Measurements from ENCODE around the gene FAM131C.
"Not testable (repeated sequence)": the region's sequence is repeated elsewhere in the genome, so short reads cannot be mapped to it uniquely, and the experiment has no call there.

Gene FAM131C

GRCh38 chr1:16026302-16026701 lies 47.1 kb downstream of the FAM131C start:
- H3K27ac ChIP-seq (ENCODE audit: low read length); H3K27me3 ChIP-seq (ENCODE audit: control insufficient read depth, insufficient read depth, low read length); H3K4me1 ChIP-seq (ENCODE audit: control insufficient read depth, low read depth, low read length); H3K9me3 ChIP-seq (ENCODE audit: control insufficient read depth, low read depth, low read length); H3K36me3 ChIP-seq (ENCODE audit: control insufficient read depth, low read depth, low read length); H3K9ac ChIP-seq (ENCODE audit: low read length): not testable (repeated sequence)
- peak overlapping the region; percentile 50 for H3K4me3 ChIP-seq (ENCODE audit: low read length)

DNA sequence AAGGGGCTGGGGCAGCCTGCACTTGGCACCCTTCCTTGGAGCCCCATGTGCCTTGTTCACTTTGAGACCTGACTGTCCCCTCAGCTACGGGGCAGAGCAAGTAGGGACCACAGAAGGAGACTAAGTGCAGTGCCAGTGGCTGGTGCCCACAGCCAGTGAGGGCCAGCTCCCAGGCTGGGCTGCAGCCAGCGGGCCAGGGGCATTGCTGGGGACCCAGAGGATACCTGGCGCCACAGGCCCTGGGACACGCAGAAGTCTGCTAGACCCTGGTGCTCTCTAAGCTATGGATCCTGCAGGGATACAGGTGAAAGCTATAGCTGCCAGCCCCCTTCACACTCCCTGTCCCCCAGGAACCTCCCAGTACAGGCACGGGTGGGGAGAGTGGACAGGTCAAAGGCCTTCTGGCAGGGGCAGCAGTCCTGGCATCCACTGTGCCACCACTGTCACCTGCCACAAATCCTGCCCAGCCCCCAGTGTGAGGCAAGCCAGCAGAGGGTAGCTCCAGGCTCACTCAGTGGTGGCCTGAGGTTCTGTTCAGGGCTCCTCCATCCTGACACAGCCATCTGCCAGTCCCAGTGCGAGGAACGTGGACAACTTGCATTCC lies 50.3 kb downstream of the FAM131C start:
- H3K9ac ChIP-seq (ENCODE audit: low read length) = no peak overlapping the region
- no peaks in the 10 kb centered on the region for H3K9me3 ChIP-seq (ENCODE audit: control insufficient read depth, low read depth, low read length)
- no peak overlapping the region for H3K27ac ChIP-seq (ENCODE audit: low read length)
- peaks cover 2% of the 10 kb centered on the region for H3K4me1 ChIP-seq (ENCODE audit: control insufficient read depth, low read depth, low read length)
- no peak overlapping the region for H3K4me3 ChIP-seq (ENCODE audit: low read length)
- H3K36me3 ChIP-seq (ENCODE audit: control insufficient read depth, low read depth, low read length) = no peaks in the 10 kb centered on the region
- H3K27me3 ChIP-seq (ENCODE audit: control insufficient read depth, insufficient read depth, low read length) = no peaks in the 10 kb centered on the region

DNA sequence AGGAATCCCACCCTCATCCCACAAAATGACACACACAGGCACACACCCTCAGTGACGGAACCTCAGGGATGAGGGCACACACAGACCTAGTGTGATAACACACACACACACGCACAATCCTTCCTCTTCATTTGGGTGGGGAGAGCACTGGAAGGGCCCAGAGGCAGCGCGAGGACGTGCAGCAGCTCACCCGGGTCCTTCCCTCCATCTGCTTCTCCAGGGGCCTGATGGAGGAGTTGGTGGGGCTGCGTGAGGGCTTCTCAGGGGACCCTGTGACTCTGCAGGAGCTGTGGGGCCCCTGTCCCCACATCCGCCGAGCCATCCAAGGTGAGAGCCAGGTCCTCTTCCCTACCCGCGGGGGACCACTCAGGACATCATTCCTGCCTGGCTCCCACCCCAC lies 51.1 kb downstream of the FAM131C start:
- no peaks in the 10 kb centered on the region for H3K27me3 ChIP-seq (ENCODE audit: control insufficient read depth, insufficient read depth, low read length)
- no peaks in the 10 kb centered on the region for H3K36me3 ChIP-seq (ENCODE audit: control insufficient read depth, low read depth, low read length)
- no peaks in the 10 kb centered on the region for H3K9me3 ChIP-seq (ENCODE audit: control insufficient read depth, low read depth, low read length)
- H3K9ac ChIP-seq (ENCODE audit: low read length) = no peak overlapping the region
- H3K27ac ChIP-seq (ENCODE audit: low read length) = no peak overlapping the region
- no peak overlapping the region for H3K4me3 ChIP-seq (ENCODE audit: low read length)
- peaks cover 3% of the 10 kb centered on the region for H3K4me1 ChIP-seq (ENCODE audit: control insufficient read depth, low read depth, low read length)

DNA sequence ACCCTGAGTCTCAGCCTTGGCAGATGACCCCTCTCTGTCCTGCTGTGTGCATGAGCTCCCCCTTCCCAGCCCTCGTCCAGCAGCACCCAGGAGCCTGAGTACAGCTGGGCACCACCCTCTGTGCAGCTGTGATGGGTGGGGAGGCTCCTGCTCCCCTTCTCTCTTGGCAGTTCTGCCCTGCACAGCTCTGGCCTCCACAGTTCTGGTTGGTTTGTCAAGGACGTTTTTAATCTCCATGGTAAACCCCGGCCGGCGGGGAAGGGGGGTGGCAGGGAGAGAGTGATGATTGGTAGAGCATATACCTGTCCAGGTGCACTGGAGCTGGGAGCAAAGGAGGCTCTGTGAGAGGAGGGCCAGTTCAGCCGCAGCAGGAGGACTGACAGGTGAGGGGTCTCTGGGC lies 51.8 kb downstream of the FAM131C start, which contains the start of gene CLCNKA:
TSS of gene CLCNKA (plus strand) at position 356 of the 400 bp plus-strand sequence. CDS start 584 bp downstream, outside the sequence.
- Histone ChIP-seq H3K4me1 (ENCODE audit: control insufficient read depth, low read depth, low read length) (peaks cover 4% of the 10 kb centered on the region), H3K27ac (ENCODE audit: low read length) (no peak within 1 kb of the TSS), H3K4me3 (ENCODE audit: low read length) (no peak within 1 kb of the TSS)

GRCh38 chr1:16020878-16021277 lies 52.6 kb downstream of the FAM131C start:
- not testable (repeated sequence) for H3K27me3 ChIP-seq (ENCODE audit: control insufficient read depth, insufficient read depth, low read length); H3K27ac ChIP-seq (ENCODE audit: low read length); H3K4me3 ChIP-seq (ENCODE audit: low read length); H3K9ac ChIP-seq (ENCODE audit: low read length); H3K9me3 ChIP-seq (ENCODE audit: control insufficient read depth, low read depth, low read length); H3K36me3 ChIP-seq (ENCODE audit: control insufficient read depth, low read depth, low read length); H3K4me1 ChIP-seq (ENCODE audit: control insufficient read depth, low read depth, low read length)

More for the DNA sequence above, 51.8 kb downstream of the FAM131C start, which contains the start of gene CLCNKA:
- H3K9me3 ChIP-seq (ENCODE audit: control insufficient read depth, low read depth, low read length) = no peaks in the 10 kb centered on the region
- no peaks in the 10 kb centered on the region for H3K27me3 ChIP-seq (ENCODE audit: control insufficient read depth, insufficient read depth, low read length)
- H3K9ac ChIP-seq (ENCODE audit: low read length) = no peak within 1 kb of the TSS
- H3K36me3 ChIP-seq (ENCODE audit: control insufficient read depth, low read depth, low read length) = no peaks in the 10 kb centered on the region

DNA sequence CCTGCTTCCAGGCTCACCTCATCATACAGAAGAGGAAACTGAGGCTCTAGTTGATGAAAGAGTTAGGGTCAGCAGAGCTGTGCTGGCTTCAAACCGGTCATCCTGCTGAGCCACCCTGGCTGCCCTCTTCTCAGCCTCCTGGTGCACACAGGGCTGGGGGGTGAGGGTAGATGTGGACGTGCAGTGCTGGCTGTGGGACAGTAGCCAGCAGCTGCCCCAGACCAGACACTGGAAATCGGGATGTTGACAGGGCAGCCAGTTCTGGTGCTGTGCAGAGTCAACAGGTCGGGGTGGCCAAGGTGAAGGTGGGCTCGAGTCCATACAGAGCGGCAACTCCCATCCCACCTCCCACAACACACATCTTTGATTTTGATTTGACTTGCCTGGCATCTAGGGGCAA lies 53.1 kb downstream of the FAM131C start:
- no peak overlapping the region for H3K9ac ChIP-seq (ENCODE audit: low read length)

GRCh38 chr1:16019644-16020277 lies 53.7 kb downstream of the FAM131C start:
- H3K4me1 ChIP-seq (ENCODE audit: control insufficient read depth, low read depth, low read length) = peaks cover 4% of the 10 kb centered on the region
- H3K27ac ChIP-seq (ENCODE audit: low read length) = no peak overlapping the region
- H3K9ac ChIP-seq (ENCODE audit: low read length) = no peak overlapping the region
- H3K9me3 ChIP-seq (ENCODE audit: control insufficient read depth, low read depth, low read length) = no peaks in the 10 kb centered on the region
- H3K4me3 ChIP-seq (ENCODE audit: low read length) = no peak overlapping the region
- H3K36me3 ChIP-seq (ENCODE audit: control insufficient read depth, low read depth, low read length) = no peaks in the 10 kb centered on the region
- H3K27me3 ChIP-seq (ENCODE audit: control insufficient read depth, insufficient read depth, low read length) = no peaks in the 10 kb centered on the region

More for the DNA sequence above, 53.1 kb downstream of the FAM131C start:
- Histone ChIP-seq H3K27me3 (ENCODE audit: control insufficient read depth, insufficient read depth, low read length) (no peaks in the 10 kb centered on the region), H3K9me3 (ENCODE audit: control insufficient read depth, low read depth, low read length) (no peaks in the 10 kb centered on the region), H3K4me1 (ENCODE audit: control insufficient read depth, low read depth, low read length) (peaks cover 4% of the 10 kb centered on the region), H3K27ac (ENCODE audit: low read length) (no peak overlapping the region), H3K4me3 (ENCODE audit: low read length) (no peak overlapping the region), H3K36me3 (ENCODE audit: control insufficient read depth, low read depth, low read length) (no peaks in the 10 kb centered on the region)

DNA sequence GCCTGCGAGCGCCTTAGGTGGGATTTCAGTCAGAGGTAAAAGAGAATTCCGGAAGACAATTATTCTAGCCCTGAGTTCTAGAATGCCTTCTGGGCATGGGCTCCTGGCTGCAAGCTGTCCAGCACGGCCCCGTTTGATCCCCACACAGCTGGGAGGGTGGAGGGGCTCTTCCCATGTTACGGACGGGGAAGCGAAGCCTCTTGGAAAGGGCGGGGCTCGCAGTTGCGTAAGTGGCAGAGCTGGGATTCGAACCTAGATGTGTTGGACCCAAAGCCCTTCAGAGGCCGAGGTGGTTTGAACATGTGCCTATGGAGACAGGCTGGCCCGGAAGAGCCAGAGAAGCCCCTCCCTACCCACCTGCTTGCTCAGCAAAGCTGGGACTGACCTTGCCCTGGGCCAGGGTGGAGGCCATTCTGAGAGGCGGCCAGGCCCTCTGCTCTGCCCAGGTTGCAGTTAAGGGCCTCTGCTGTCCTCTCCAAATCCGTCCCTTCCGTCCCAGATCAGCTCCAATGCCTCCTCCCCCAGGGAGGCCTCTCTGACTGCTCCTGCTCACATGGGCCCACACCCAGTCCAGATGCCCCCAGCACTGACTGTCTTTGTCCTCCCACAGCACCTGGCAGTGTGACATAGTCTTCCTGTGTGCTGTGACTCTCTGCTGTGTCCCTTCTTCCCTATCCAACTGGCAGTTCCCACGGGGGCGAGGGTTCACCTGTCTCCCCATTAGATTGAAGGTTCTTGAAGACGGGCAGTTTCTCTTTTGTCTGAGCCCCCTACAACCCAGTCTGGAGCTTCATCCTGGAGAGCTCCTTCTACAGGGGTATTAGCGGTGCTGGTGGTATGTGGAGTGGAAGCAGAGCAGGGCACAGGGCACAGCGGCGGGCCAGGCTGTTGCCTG lies 54.5 kb downstream of the FAM131C start:
- Histone ChIP-seq H3K9me3 (ENCODE audit: control insufficient read depth, low read depth, low read length) (no peaks in the 10 kb centered on the region), H3K27ac (ENCODE audit: low read length) (no peak overlapping the region), H3K4me1 (ENCODE audit: control insufficient read depth, low read depth, low read length) (peaks cover 9% of the 10 kb centered on the region), H3K9ac (ENCODE audit: low read length) (no peak overlapping the region), H3K27me3 (ENCODE audit: control insufficient read depth, insufficient read depth, low read length) (no peaks in the 10 kb centered on the region), H3K4me3 (ENCODE audit: low read length) (no peak overlapping the region), H3K36me3 (ENCODE audit: control insufficient read depth, low read depth, low read length) (no peaks in the 10 kb centered on the region)

DNA sequence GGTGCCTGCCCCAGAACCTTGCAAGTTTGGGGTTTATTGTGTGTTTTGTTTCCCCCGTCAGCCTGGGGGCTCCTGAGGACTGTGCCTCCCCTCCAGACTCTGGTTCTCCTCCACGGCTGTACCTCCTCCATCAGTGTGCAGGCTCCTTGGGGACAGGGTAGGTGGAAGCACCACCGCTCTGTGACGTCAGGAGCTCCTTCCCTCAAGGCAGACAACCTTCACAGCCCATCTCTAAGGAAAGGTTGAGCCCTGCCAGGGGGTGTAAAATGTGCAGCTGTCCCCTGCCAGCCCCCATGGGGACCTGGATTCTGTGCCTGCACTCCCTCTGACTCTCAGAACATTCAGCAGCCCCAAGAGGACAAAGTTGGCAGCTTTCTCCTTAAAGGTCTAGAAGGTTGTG lies 55.1 kb downstream of the FAM131C start:
- Histone ChIP-seq H3K27me3 (ENCODE audit: control insufficient read depth, insufficient read depth, low read length) (no peaks in the 10 kb centered on the region), H3K9me3 (ENCODE audit: control insufficient read depth, low read depth, low read length) (no peaks in the 10 kb centered on the region), H3K27ac (ENCODE audit: low read length) (no peak overlapping the region), H3K36me3 (ENCODE audit: control insufficient read depth, low read depth, low read length) (no peaks in the 10 kb centered on the region), H3K9ac (ENCODE audit: low read length) (no peak overlapping the region), H3K4me1 (ENCODE audit: control insufficient read depth, low read depth, low read length) (peaks cover 15% of the 10 kb centered on the region), H3K4me3 (ENCODE audit: low read length) (no peak overlapping the region)

GRCh38 chr1:16017461-16018303 lies 55.8 kb downstream of the FAM131C start, which contains the start of gene HSPB7:
HSPB7 (minus strand) TSS chr1:16018043; CDS start chr1:16017963, 80 bp downstream.
- no peaks in the 10 kb centered on the region for H3K9me3 ChIP-seq (ENCODE audit: control insufficient read depth, low read depth, low read length)
- H3K4me1 ChIP-seq (ENCODE audit: control insufficient read depth, low read depth, low read length) = peaks cover 15% of the 10 kb centered on the region
- H3K27me3 ChIP-seq (ENCODE audit: control insufficient read depth, insufficient read depth, low read length) = no peaks in the 10 kb centered on the region
- no peak within 1 kb of the TSS for H3K27ac ChIP-seq (ENCODE audit: low read length)
- H3K36me3 ChIP-seq (ENCODE audit: control insufficient read depth, low read depth, low read length) = no peaks in the 10 kb centered on the region
- no peak within 1 kb of the TSS for H3K4me3 ChIP-seq (ENCODE audit: low read length)
- no peak within 1 kb of the TSS for H3K9ac ChIP-seq (ENCODE audit: low read length)

GRCh38 chr1:16017076-16017460 lies 56.4 kb downstream of the FAM131C start:
- Histone ChIP-seq H3K4me1 (ENCODE audit: control insufficient read depth, low read depth, low read length) (peaks cover 21% of the 10 kb centered on the region), H3K9ac (ENCODE audit: low read length) (no peak overlapping the region), H3K36me3 (ENCODE audit: control insufficient read depth, low read depth, low read length) (no peaks in the 10 kb centered on the region), H3K27ac (ENCODE audit: low read length) (no peak overlapping the region), H3K9me3 (ENCODE audit: control insufficient read depth, low read depth, low read length) (no peaks in the 10 kb centered on the region), H3K27me3 (ENCODE audit: control insufficient read depth, insufficient read depth, low read length) (no peaks in the 10 kb centered on the region), H3K4me3 (ENCODE audit: low read length) (no peak overlapping the region)
